ENCODE results near the gene SLC43A3.

- TF ChIP-seq CTCF (IDR thresholded peaks at IDR 0.05 in 8 of 11, conservative IDR thresholded peaks at IDR 0.05 in 3 of 11) = no peak
- TF ChIP-seq POLR2A (IDR thresholded peaks at IDR 0.05) = no peak
These were observed 30.2 kb downstream of the SLC43A3 start for GRCh38 chr11:57396744-57397143.
